ENCODE results near the gene ACTR6.

- TF ChIP-seq CTCF (conservative IDR thresholded peaks at IDR 0.05) (no peak), EZH2 (IDR thresholded peaks at IDR 0.05; ENCODE audit: low read depth) (no peak)
Observed at GRCh38 chr12:100266585-100266834, 65.9 kb downstream of the ACTR6 start.
